ENCODE results near the gene TMEM151A.

- no peak for TF ChIP-seq POLR2A (IDR thresholded peaks at IDR 0.05)
- TF ChIP-seq CTCF (IDR thresholded peaks at IDR 0.05): no peak
- no peak for TF ChIP-seq EP300 (IDR thresholded peaks at IDR 0.05)
Observed at GRCh38 chr11:66311470-66311964, 19.8 kb downstream of the TMEM151A start.

Data from ovary (tissue), 3 donors.